GM12801 (cell line): ENCODE results near the gene SPINK2.

Source experiments
- TF ChIP-seq, protein P1 (sequence below): IDR thresholded peaks from one replicate; pipeline ENCODE4 v1.5.1; 2011; ENCODE audit warnings: control low read depth; ENCODE audit not compliant: insufficient read length; ENCODE audit errors: extremely low read depth

SPINK2 gene, protein sequence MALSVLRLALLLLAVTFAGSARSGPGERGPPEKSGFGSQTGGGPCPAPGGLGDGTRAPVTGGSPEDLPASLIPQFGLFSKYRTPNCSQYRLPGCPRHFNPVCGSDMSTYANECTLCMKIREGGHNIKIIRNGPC

DNA sequence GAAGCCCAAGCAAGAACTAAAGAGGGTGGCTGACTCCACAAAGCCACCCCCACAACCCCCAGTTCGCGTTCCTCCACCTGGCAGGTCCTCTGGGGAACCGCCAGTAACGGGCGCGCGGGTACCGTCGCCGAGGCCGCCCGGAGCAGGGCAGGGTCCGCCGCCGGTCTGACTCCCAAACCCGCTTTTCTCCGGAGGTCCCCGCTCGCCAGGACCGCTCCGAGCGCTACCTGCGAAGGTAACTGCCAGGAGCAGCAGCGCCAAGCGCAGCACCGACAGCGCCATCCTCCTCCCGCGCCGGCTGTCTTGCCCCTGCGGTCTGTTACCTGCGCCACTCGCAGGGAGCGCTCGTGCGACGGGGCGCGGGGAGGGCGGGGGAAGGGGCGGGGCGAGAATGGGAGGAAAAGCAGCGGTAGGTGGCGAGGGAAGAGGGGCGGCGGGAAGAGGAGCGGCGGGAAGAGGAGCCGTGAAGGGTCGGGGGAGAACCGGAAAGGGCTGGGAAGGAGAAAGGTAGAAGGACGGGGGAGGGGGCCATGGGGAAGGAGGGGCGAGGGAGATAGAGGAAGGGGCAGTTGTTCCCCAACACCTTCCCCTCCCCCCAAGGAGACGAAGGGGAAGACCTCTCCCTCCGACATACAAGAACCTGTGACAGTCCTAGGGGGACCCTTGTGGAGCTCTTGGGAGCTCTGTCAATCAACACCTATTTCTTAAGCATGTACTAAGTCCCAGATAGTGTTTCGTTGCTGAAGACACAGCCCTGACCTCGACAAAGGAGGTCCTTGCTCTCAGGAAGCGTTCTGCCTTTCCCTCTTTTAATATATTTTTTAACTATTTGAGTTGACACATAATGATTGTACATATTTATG is at the start of gene SPINK2:
TSS of gene SPINK2 (minus strand) at position 321 of the 863 bp plus-strand sequence. CDS start at position 282, 39 bp downstream.
- TF ChIP-seq, protein P1, sequence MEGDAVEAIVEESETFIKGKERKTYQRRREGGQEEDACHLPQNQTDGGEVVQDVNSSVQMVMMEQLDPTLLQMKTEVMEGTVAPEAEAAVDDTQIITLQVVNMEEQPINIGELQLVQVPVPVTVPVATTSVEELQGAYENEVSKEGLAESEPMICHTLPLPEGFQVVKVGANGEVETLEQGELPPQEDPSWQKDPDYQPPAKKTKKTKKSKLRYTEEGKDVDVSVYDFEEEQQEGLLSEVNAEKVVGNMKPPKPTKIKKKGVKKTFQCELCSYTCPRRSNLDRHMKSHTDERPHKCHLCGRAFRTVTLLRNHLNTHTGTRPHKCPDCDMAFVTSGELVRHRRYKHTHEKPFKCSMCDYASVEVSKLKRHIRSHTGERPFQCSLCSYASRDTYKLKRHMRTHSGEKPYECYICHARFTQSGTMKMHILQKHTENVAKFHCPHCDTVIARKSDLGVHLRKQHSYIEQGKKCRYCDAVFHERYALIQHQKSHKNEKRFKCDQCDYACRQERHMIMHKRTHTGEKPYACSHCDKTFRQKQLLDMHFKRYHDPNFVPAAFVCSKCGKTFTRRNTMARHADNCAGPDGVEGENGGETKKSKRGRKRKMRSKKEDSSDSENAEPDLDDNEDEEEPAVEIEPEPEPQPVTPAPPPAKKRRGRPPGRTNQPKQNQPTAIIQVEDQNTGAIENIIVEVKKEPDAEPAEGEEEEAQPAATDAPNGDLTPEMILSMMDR: no peak

DNA sequence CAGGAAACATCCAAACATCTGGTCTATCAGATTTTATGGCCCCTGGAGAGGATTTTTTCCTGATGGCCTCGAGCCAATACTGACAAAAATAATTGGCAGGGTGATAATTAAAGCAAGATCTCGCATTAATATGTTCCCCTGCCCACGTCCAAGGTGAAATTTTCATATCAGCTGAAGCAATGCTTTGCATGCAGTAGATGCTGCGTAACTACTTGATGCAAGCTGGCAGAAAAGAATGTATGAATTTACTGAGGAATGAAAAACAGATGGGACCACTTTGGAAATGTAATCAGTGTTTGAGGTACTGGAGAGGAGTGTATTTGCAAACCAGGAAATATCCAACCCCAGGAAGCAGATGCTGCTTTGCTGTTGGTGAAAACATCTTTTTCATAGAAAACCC is 49.4 kb upstream of the SPINK2 start:
- TF ChIP-seq, protein P1: no peak

DNA sequence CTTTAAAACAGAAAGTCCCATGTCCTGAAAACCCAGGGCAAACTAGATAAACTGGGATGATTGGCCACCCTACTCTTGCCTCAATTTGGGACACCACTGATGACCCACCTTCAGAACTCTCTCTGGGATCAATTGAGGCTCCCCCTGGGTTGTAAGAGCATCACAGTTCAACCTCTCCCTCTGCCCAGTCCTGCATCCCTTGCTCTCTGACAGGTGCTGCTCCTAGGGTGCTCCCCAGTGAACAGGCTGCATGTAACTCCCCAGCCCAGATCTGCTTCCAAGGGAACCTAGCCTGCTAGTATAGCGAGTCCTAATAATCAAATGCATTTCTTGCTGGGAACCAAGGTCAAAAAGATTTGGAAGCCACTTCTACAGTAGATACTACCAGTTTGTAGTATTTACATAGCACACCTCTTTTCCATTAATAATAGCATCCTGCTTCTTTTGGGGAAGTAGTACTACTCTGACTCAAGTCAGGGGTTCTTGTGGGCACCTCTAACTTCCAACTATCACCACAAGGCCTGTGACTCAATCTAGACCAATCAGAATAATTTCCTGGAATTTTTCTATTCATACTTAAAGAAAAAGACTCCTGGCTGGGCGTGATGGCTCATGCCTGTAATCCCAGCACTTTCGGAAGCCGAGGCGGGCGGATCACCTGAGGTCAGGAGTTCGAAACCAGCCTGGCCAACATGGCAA is 42.1 kb upstream of the SPINK2 start:
- TF ChIP-seq, protein P1: no peak

DNA sequence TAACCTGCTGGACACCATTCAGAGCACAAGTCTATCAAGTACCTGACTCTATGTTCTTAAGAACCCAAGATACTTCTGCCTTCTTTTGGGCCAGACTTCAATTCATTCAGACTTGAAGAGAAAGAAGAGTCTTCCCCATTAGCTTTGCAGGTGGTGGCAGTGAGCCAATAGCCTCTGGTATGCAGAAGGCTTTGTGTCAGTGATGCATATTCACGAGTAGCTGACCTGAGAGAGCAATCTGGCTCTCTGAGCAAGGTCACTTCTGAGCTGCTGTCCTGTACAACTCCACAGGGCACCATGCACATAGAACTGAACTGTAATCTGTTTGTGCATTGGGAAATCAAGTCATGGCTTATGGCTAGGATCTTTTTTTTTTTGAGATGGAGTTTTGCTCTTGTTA is 39.9 kb upstream of the SPINK2 start:
- TF ChIP-seq, protein P1: no peak

DNA sequence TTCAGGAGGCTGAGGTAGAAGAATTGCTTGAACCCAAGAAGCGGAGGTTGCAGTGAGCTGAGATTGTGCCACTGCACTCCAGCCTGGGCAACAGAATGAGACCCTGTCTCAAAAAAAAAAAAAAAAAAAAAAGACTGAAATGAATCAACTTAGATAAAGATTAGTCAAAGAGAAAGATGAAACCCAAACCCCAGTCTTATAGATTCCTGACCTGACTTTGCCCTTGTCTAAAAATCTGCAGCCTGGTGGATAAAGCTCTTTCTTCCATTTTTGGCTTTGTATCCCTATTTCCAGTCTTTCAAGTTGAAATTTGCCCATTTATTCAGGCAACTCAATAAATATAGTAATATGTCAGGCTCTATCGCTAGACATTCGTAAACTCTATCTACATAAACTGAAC is 39.3 kb upstream of the SPINK2 start:
- TF ChIP-seq, protein P1: no peak

DNA sequence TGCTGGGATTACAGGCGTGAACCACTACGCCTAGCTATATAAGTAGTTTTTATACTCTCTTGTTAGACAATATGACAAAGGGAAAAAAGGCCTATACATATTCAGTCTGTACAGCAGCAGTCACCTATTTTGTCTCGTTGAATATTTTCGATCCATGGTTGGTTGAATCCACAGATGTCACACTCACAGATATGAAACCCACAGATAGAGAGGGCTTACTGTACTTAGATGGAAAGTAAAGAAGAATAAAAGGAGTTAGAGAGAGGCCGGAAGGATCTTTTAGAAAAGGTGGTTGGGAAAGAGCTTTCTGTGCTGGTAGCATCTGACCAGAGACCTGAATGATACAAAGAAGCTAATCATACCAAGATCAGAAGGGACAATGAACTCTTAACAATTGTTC is 38.3 kb upstream of the SPINK2 start:
- TF ChIP-seq, protein P1: no peak

DNA sequence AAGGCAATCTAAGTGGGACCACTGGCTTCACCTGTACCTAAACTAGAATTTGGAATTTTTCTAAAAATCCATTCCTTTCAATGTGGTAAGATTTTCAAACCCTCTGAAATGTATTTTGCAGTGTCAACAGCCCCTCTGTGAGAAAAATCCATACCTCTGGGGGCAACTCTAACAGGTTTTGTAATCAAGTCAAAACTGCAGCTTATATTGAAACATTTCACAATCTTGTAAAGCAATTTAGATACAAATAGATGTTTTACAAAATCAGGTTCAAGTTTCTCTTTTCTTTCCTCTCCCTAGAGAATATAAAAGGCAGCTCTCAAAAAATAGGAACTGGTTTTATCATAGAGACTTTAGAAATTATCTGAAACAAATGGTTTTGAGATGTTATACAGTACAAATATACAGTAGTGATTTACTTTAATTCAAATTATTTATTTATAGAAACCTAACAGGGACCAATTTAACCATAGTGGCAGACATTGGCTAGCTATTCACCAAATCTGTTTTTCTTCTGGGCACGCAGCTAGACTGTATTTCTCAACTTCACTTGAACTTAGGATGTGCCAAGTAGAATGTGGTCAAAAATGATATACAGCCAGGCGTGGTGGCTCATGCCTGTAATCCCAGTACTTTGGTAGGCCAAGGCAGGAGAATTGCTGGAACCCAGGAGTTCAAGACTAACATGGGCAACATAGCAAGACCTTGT is 36.3 kb upstream of the SPINK2 start:
- TF ChIP-seq, protein P1: no peak
